Lung (tissue), 12 donors: Measurements from ENCODE around the gene KIF5C. TPM values are rescaled to one million over a fixed set of nuclear protein-coding genes. Genes with fewer than 3 reads are reported as not detected.

ENCODE experiments used
- ATAC-seq: fragments of 200-7000 bp; cut with Tn5 transposase; one replicate; pipeline ENCODE4 v1.9.1; 2020; ENCODE audit warnings: moderate number of reproducible peaks; ENCODE audit not compliant: insufficient read depth, low FRiP score
- DNase-seq, 3 donors: peaks; one replicate each; pipeline ENCODE4 v3.0.0-alpha.2; 2013 to 2017
- H3K27ac ChIP-seq, 2 donors: one replicate each; pipeline ENCODE4 v1.5.1; 2013; ENCODE audit warnings: mild to moderate bottlenecking in 2 of 2, moderate library complexity in 2 of 2, control low read depth in 1 of 2, inconsistent platforms in 1 of 2, low read depth in 1 of 2, low read length in 1 of 2
- H3K27me3 ChIP-seq, 3 donors: one replicate each; pipeline ENCODE4 v1.5.1; 2013; ENCODE audit warnings: low read length in 2 of 3; ENCODE audit not compliant: control insufficient read depth in 3 of 3, insufficient read depth in 3 of 3
- H3K36me3 ChIP-seq, 4 donors: one replicate each; pipeline ENCODE4 v1.5.1; 2013; ENCODE audit warnings: low read length in 4 of 4, mild to moderate bottlenecking in 1 of 4, moderate library complexity in 1 of 4; ENCODE audit not compliant: control insufficient read depth in 4 of 4, insufficient read depth in 4 of 4
- H3K4me1 ChIP-seq, 5 donors: one replicate each; pipeline ENCODE4 v1.5.1; 2013; ENCODE audit warnings: low read length in 5 of 5, mild to moderate bottlenecking in 2 of 5, moderate library complexity in 1 of 5; ENCODE audit not compliant: control insufficient read depth in 5 of 5, insufficient read depth in 5 of 5
- H3K4me3 ChIP-seq: one replicate; pipeline ENCODE4 v1.5.1; 2013; ENCODE audit warnings: mild to moderate bottlenecking, control low read depth, moderate library complexity
- H3K9ac ChIP-seq, 2 donors: one replicate each; pipeline ENCODE4 v1.5.1; 2013; ENCODE audit warnings: low read length in 2 of 2, control low read depth in 1 of 2; ENCODE audit not compliant: insufficient read depth in 1 of 2
- H3K9me3 ChIP-seq, 4 donors: one replicate each; pipeline ENCODE4 v1.5.1; 2013; ENCODE audit warnings: low read length in 3 of 4, mild to moderate bottlenecking in 1 of 4, moderate library complexity in 1 of 4; ENCODE audit not compliant: control insufficient read depth in 4 of 4, insufficient read depth in 3 of 4
- WGBS, 2 donors: extraction: QIAGEN DNeasy Blood & Tissue Kit; methylation state at CpG; one replicate each; pipeline ENCODE4 v1.1.7; 2013; 5-methylcytosine and 5-hydroxymethylcytosine counted together
- polyA plus RNA-seq, 2 donors: library from polyadenylated mRNA; stranded (reverse); fragments of 200-250 nt; gene quantifications; one replicate each; pipeline ENCODE4 v1.2.1, GENCODE V29; 2013
- total RNA-seq, 2 donors: library from RNA; depleted of rRNA in 1 of 2; stranded (reverse); fragments of >200 nt in 1 of 2; gene quantifications; one replicate each; pipeline ENCODE4 v1.2.1, GENCODE V29; 2014 to 2021
- TF ChIP-seq, protein P1 (sequence below): IDR thresholded peaks from 2 replicates; pipeline ENCODE4 v1.5.1; 2012; ENCODE audit warnings: mild to moderate bottlenecking; ENCODE audit errors: control extremely low read depth, extremely low read depth
- donor health status: control.
- donor health status: control.
- donor health status: Bipolar disorder and iron deficiency.
- donor health status: healthy.
- donor health status: DM: yes; HTN: yes; CAD: no.

Gene KIF5C
- total and polyA plus RNA-seq, 4 donors: 0.22 to 1.4 (median 0.49) TPM

- Histone ChIP-seq H3K9me3 (no peaks in the 10 kb centered on the region), H3K4me1 (peaks cover 0 to 11% (median 0%) of the 10 kb centered on the region in 5 donors), H3K27ac (no peak overlapping the region), H3K27me3 (no peaks in the 10 kb centered on the region), H3K9ac (no peak overlapping the region), H3K4me3 (no peak overlapping the region), H3K36me3 (no peaks in the 10 kb centered on the region)
- DNase-seq (no peak), ATAC-seq (no peak)
- 84 to 94% methylated on average over 16 of the region's 16 CpGs for WGBS, 2 donors
- TF ChIP-seq, protein P1, sequence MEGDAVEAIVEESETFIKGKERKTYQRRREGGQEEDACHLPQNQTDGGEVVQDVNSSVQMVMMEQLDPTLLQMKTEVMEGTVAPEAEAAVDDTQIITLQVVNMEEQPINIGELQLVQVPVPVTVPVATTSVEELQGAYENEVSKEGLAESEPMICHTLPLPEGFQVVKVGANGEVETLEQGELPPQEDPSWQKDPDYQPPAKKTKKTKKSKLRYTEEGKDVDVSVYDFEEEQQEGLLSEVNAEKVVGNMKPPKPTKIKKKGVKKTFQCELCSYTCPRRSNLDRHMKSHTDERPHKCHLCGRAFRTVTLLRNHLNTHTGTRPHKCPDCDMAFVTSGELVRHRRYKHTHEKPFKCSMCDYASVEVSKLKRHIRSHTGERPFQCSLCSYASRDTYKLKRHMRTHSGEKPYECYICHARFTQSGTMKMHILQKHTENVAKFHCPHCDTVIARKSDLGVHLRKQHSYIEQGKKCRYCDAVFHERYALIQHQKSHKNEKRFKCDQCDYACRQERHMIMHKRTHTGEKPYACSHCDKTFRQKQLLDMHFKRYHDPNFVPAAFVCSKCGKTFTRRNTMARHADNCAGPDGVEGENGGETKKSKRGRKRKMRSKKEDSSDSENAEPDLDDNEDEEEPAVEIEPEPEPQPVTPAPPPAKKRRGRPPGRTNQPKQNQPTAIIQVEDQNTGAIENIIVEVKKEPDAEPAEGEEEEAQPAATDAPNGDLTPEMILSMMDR: no peak
Observed at GRCh38 chr2:148998165-148998830, 123.3 kb downstream of the KIF5C start.

GRCh38 chr2:148998831-148999200 is 123.8 kb downstream of the KIF5C start:
- TF ChIP-seq, protein P1: no peak
- ATAC-seq (no peak), DNase-seq (no peak)
- no peaks in the 10 kb centered on the region for H3K36me3 ChIP-seq
- no peaks in the 10 kb centered on the region for H3K27me3 ChIP-seq
- H3K27ac ChIP-seq: no peak overlapping the region
- H3K4me3 ChIP-seq: no peak overlapping the region
- no peaks in the 10 kb centered on the region for H3K9me3 ChIP-seq
- H3K9ac ChIP-seq: no peak overlapping the region
- peaks cover 0 to 6% (median 0%) of the 10 kb centered on the region in 5 donors for H3K4me1 ChIP-seq
- WGBS, 2 donors: 94 to 96% methylated on average over 4 of the region's 4 CpGs

GRCh38 chr2:148999451-148999921 is 124.5 kb downstream of the KIF5C start:
- WGBS, 2 donors: 57% methylated on average over 7 of the region's 7 CpGs
- no peaks in the 10 kb centered on the region for H3K9me3 ChIP-seq
- TF ChIP-seq, protein P1: no peak
- H3K27me3 ChIP-seq: no peaks in the 10 kb centered on the region
- DNase-seq (no peak), ATAC-seq (no peak)
- no peaks in the 10 kb centered on the region for H3K36me3 ChIP-seq
- H3K4me1 ChIP-seq: no peaks in the 10 kb centered on the region
- H3K4me3 ChIP-seq: no peak overlapping the region
- no peak overlapping the region for H3K9ac ChIP-seq
- H3K27ac ChIP-seq: no peak overlapping the region
